ENCODE results near the gene IL15.
"Not testable (repeated sequence)": the region's sequence is repeated elsewhere in the genome, so short reads cannot be mapped to it uniquely, and the experiment has no call there.

The IL15 gene

GRCh38 chr4:141705048-141705746 lies 68.8 kb downstream of the IL15 start:
- DNase-seq = no peak

DNA sequence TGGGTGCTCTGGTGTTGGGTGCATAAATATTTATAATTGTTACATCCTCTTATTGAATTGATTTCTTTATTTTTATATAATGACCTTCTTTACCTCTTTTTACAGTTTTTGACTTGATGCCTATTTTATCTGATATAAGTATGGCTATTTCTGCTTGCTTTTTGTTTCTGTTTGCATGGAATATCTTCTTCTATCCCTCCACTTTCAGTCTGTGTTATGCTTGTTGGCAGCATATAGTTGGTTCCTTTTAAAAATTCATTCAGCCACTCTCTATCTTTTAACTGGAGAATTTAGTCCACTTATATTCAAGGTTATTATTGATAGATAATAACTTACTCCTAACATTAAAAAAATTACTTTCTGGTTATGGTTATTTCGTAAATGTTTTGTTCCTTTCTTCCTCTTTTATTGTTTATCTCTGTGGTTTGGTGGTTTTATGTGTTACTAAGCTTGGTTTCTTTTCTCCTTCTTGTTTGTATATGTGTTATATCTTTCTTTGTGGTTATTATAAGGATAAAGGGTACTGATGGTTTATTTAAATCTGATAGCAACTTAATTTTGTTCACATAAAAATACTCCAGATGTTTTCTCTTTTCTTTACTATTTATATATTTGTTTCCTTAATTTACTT lies 69.5 kb downstream of the IL15 start:
- DNase-seq = no peak

GRCh38 chr4:141706445-141706844 lies 70.1 kb downstream of the IL15 start:
- DNase-seq = no peak

DNA sequence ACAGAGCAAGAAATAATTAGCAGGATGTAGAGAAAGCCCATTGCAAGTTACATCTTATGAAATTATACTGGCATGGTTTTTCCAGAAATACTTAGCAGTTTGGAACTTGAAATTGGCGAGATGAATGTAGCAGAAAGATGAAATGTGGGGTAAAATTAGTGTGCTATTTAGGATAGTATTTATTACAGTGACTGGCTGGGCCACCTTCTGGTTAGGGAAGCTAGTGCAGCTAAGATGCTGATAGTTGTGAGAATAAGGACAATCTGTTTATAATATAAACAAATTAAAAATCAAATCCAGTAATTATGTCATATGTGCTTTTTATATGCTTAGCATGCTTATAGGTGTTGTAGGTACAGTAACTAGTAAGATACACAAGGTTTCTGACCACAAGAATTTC lies 74.8 kb downstream of the IL15 start:
- DNase-seq = no peak

- no peak for DNase-seq
These were observed 76.8 kb downstream of the IL15 start for GRCh38 chr4:141713185-141713584.

GRCh38 chr4:141713771-141714445 lies 77.5 kb downstream of the IL15 start:
- DNase-seq = no peak

- no peak for DNase-seq
These were observed 83.2 kb downstream of the IL15 start for GRCh38 chr4:141719585-141719984.

DNA sequence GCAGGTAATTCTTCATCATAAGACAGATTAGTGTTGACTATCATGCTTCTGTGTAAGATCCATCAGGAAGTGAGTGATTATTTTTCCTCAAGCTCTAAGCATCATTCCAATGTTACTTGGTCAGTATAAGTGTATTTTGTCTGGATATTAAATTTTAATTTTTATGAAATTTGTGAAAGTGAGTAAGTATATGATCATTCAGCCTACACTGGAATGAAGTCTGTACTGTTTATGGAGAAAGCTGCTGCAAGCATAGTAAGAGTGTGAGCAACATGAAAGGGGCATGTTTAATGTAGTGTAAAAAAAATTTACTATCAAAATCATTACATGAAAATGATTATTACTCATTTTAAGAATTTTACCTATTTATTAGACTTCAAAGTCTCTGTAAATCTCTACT lies 84.8 kb downstream of the IL15 start:
- DNase-seq = no peak

GRCh38 chr4:141724646-141725045 lies 88.3 kb downstream of the IL15 start:
- no peak for DNase-seq

GRCh38 chr4:141727420-141727819 lies 91.0 kb downstream of the IL15 start:
- no peak for DNase-seq

- DNase-seq = no peak
These were observed 94.4 kb downstream of the IL15 start for GRCh38 chr4:141730805-141731204.

GRCh38 chr4:141731481-141731880 lies 95.1 kb downstream of the IL15 start:
- DNase-seq = no peak

GRCh38 chr4:141739636-141740035 lies 103.3 kb downstream of the IL15 start:
- DNase-seq = no peak

DNA sequence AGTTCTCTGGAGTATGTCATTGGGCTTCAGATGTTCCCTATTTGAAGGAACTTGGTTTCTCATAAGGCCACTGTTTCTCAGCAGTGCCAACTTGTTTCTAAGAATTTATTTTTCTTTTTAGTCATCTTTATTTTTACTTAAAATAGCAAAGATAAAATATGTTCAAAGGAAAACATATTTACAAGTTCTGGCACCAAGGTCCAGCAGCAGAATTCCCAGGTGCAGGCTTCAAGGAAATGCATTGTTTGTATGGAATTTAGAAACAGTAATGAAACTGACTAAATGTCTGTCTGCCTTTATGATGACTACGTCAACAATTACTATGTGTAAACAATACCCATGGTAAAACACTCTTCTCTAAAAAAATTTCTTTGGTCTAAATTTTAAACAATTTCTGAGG lies 109.6 kb downstream of the IL15 start:
- no peak for DNase-seq

GRCh38 chr4:141751806-141752205 lies 115.4 kb downstream of the IL15 start:
- DNase-seq = not testable (repeated sequence)

DNA sequence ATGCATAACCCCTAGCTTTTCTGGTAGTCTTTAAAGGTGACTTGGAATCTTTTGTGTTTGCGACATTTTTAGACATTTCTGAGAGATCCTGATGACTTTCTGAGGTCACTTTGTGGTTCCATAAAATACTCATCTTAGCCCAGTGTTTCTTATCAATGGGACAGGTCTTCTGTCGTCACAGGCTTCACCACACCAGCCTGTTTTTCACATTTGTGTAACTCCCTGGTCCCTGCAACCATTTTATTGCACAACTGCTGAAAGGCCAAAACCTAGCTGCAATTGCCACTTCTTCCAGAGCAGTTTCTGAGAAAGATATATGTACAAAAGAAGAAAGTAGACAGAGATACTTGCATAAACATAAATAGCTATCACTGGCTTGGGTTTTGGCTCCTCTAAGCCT lies 120.9 kb downstream of the IL15 start:
- no peak for DNase-seq

GRCh38 chr4:141759796-141760425 lies 123.5 kb downstream of the IL15 start:
- no peak for DNase-seq

DNA sequence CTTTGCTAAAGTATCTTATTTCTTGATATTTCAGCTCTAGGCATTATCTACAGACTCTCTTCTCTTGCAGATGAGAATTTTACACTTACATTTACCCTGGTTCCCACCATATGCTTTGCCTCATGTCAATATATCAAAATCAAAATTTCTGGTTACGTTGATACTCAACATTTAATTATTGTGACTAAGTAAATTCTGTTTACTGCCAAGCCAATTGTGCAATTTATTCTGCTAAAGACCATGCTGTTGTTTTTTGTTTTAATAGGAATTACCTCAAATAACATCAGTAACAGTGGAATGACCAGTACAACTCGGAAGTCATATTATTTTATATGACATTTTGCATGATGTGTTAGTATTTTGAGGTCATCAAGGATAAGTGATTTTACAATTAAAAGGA lies 125.5 kb downstream of the IL15 start:
- no peak for DNase-seq

DNA sequence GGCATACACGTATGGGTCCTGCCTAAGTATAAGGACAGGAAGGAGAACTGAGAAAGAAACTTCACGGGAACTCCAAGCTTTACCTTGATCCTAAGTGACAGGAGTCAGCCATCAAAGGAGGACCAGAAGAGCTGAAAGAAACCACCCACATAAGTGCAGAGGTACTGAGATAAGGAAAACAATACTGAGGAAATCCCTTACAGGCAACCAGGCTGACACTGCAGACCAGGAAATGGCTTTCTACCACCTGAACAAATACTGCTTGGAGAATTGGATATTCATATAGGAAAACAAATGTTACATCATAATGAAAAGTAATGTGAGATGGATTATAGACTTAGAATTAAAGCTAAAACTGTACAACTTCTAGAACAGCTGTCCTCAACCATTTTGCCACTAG lies 127.0 kb downstream of the IL15 start:
- DNase-seq = no peak

DNA sequence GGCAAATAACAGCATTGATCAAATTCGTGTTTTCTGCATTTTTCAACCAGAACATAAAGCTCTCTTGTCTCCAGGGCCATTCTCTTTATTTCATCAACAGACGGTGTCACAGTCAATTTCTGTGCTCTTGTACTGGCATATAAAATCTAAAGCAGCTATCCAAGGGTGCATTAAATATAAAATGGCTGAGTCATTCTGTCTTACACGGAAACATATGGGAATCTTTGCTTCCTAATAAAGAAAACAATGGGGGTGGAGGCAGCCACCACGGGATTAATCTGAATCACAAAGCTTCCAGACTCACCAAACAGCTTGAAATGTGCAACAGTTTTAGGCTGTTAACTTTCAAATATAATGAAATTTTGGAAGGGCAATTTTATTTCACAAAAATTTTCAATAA lies 132.6 kb downstream of the IL15 start:
- DNase-seq = no peak

DNA sequence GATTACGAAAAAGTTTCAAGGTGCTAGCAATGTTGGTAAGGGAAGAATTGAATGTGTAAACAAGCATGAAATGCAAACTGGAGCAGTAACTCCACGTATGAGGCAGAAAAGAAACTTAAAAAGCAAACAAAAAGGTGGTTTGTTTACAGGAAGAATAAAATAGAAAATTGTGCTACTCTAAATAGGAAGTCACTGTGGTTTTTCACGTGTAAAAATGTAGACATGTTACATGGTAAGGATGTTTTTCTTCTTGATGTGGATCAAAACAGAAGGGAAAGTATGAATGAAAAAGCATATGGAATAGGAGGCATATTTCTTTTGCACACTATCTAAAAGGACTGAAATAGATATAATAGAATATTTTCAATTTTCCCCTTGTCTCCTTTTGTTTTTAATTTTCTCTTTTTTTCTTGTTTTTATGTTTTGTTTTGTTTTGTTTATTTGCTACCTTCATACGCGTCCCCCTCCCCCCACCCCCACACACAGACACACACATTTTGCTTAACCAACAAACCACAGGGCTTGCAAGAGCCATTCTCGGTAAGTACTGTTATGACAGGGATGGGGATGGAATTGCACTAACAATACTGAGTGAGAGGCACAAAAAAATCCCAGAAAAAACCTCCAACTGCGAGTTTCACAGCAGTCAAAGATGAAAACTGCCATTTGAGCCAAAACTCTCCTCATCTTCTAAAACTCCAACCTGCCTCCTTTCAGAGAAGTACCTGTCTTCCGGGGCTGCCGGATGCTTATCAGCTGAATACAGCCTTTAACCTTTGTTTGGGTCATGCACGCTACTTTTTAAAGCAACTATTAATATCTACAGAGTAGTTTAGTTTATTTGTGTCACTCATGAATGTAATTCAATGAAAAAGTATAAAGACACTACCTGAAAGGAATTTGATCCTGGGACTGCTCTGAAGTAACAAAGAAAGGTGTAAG lies 135.8 kb downstream of the IL15 start:
- DNase-seq = no peak

DNA sequence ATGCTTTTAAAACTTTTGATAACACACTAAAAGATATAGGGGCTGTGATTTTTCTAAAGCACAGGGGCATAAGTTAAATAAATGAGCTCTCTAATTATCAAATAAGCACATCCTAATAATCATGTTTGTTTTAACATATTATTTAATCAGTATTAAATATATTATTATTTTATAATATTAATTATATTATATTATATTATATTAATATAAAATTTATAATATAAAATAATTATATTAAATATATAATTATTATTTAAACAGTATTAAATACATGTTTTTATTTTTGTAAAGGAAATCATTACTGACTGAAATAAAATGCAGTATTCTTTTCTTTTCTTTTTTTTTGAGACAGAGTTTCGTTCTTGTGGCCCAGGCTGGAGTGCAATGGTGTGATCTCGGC lies 136.5 kb downstream of the IL15 start:
- no peak for DNase-seq

- no peak for DNase-seq
These were observed 145.8 kb downstream of the IL15 start for GRCh38 chr4:141782205-141782604.
